ENCODE data around the gene PDX1.

Gene PDX1

DNA sequence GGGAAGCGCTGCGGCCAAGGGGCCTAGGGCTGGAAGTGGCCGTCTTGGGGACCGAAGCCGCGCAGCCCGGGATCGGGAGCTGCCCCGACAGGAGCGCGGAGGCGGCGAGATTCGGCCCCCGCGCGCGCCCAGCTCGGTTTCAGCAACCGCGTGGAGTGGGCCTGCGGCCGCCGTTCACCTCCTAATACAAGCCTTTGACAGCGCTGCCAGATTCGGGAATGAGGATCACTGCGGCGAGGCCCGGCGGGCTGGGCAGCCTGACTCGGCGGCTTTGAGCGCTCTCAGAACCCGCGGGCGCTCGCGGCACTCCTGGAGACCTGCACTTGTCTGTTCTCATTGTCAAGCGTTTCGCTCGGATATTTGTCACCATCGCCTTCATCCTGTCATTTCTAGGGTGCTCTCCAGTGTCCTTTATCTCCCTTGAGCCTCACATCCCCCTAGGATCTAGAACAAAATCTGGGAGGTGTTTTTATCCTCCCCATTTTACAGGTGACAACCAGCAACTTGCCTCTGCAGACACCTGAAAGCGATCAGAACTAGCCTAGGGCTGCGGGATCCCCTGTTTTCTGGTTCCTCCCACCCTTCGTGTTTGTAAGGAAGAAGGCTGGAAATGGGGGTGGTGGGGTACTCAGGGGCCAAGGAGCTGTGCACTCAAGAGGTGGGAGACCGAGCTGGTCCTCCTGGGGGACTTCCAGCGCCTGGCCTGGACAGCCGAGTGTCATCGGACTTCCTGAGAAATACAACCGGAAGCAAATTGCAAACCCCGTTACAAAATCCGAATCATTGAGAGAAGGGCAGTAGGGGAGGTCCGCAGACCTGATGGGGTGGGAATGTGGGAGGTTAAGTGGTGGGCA lies 50.8 kb downstream of the PDX1 start:
- TF ChIP-seq FOXM1 (IDR thresholded peaks at IDR 0.05; ENCODE audit: borderline replicate concordance, low read depth), result no peak
- no peak for TF ChIP-seq TCF12 (IDR thresholded peaks at IDR 0.05; ENCODE audit: low read depth)
- TF ChIP-seq, protein P1, sequence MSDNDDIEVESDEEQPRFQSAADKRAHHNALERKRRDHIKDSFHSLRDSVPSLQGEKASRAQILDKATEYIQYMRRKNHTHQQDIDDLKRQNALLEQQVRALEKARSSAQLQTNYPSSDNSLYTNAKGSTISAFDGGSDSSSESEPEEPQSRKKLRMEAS (IDR thresholded peaks at IDR 0.05), result no peak
- TF ChIP-seq CEBPB (IDR thresholded peaks at IDR 0.05), result no peak
- no peak for TF ChIP-seq TAF1 (IDR thresholded peaks at IDR 0.05; ENCODE audit: low read depth)
- no peak for TF ChIP-seq CREB1 (IDR thresholded peaks at IDR 0.05; ENCODE audit: low read depth)
- no peak for TF ChIP-seq NFIC (IDR thresholded peaks at IDR 0.05)
- no peak for TF ChIP-seq EGR1 (IDR thresholded peaks at IDR 0.05)
- no peak for TF ChIP-seq EP300 (IDR thresholded peaks at IDR 0.05; ENCODE audit: borderline replicate concordance)
- no peak for TF ChIP-seq TEAD4 (IDR thresholded peaks at IDR 0.05)
- TF ChIP-seq, protein P2, sequence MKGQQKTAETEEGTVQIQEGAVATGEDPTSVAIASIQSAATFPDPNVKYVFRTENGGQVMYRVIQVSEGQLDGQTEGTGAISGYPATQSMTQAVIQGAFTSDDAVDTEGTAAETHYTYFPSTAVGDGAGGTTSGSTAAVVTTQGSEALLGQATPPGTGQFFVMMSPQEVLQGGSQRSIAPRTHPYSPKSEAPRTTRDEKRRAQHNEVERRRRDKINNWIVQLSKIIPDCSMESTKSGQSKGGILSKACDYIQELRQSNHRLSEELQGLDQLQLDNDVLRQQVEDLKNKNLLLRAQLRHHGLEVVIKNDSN (IDR thresholded peaks at IDR 0.05), result no peak
- TF ChIP-seq, protein P3, sequence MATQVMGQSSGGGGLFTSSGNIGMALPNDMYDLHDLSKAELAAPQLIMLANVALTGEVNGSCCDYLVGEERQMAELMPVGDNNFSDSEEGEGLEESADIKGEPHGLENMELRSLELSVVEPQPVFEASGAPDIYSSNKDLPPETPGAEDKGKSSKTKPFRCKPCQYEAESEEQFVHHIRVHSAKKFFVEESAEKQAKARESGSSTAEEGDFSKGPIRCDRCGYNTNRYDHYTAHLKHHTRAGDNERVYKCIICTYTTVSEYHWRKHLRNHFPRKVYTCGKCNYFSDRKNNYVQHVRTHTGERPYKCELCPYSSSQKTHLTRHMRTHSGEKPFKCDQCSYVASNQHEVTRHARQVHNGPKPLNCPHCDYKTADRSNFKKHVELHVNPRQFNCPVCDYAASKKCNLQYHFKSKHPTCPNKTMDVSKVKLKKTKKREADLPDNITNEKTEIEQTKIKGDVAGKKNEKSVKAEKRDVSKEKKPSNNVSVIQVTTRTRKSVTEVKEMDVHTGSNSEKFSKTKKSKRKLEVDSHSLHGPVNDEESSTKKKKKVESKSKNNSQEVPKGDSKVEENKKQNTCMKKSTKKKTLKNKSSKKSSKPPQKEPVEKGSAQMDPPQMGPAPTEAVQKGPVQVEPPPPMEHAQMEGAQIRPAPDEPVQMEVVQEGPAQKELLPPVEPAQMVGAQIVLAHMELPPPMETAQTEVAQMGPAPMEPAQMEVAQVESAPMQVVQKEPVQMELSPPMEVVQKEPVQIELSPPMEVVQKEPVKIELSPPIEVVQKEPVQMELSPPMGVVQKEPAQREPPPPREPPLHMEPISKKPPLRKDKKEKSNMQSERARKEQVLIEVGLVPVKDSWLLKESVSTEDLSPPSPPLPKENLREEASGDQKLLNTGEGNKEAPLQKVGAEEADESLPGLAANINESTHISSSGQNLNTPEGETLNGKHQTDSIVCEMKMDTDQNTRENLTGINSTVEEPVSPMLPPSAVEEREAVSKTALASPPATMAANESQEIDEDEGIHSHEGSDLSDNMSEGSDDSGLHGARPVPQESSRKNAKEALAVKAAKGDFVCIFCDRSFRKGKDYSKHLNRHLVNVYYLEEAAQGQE (IDR thresholded peaks at IDR 0.05; ENCODE audit: low read depth), result no peak
- no peak for TF ChIP-seq YY1 (IDR thresholded peaks at IDR 0.05; ENCODE audit: low read depth)
- TF ChIP-seq RAD21 (IDR thresholded peaks at IDR 0.05; ENCODE audit: low read depth), result no peak
- no peak for TF ChIP-seq ZBTB7A (IDR thresholded peaks at IDR 0.05; ENCODE audit: low read depth)

DNA sequence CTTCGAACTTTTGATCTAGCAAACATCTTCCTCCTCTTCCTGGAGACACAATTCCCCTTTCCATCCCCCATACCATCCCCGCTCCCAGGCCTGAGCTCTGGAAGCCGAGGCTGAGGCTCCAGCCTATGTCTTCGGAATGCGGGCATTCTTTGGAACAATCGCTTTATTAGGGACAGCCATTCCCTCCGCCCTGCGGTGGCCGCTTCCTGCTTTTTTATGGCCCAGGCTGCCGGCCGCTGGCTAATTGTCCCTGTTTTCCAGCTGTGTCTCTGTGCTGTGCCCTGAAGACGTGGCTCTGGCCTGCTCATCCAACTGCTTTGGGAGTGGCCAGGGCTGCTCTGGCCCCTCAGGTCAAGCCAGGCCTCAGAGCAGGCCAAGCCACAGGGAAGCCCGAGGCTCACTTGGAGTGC lies 51.4 kb downstream of the PDX1 start:
- TF ChIP-seq FOXM1 (IDR thresholded peaks at IDR 0.05; ENCODE audit: borderline replicate concordance, low read depth), result no peak
- no peak for TF ChIP-seq ZBTB7A (IDR thresholded peaks at IDR 0.05; ENCODE audit: low read depth)
- TF ChIP-seq CEBPB (IDR thresholded peaks at IDR 0.05), result no peak
- TF ChIP-seq, protein P2 (IDR thresholded peaks at IDR 0.05), result no peak
- no peak for TF ChIP-seq TAF1 (IDR thresholded peaks at IDR 0.05; ENCODE audit: low read depth)
- TF ChIP-seq, protein P1 (IDR thresholded peaks at IDR 0.05), result no peak

DNA sequence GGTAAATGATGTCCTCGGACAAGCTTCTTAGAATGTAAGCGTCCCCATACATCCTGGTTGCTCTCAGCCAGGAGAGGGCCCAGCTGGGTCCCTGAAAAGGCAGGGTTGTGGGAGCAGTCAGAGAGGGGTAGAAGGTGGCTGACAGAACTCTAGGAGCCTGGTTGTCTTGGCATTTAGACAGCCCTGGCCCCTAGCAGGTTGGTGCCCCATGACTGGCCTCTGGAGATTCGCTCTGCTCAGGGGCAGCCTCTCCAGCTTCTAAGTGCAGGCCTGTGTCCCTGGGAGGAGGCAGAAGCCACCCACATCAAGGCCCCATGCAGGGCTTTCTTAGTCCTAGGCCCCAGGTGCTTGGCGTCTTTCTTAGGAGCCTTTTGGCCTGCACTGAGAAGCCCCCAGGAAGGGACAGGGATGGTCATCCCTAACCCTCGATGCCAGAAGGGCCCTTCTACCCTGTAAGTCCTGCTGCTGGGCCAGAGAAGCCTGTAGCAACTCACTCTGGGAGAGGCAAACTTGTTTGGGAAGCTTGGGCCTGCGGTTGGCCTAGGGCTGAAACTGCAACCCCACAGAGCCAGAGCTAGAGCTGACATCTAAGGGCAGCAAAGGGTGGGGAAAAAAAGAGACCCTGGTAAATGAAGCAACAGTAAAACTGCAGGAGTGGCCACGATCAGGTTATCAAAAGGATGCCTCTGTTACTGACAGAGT lies 52.1 kb downstream of the PDX1 start:
- TF ChIP-seq CEBPB (IDR thresholded peaks at IDR 0.05) (no peak), EP300 (IDR thresholded peaks at IDR 0.05; ENCODE audit: borderline replicate concordance) (no peak), TAF1 (IDR thresholded peaks at IDR 0.05; ENCODE audit: low read depth) (no peak), NFIC (IDR thresholded peaks at IDR 0.05) (no peak), YY1 (IDR thresholded peaks at IDR 0.05; ENCODE audit: low read depth) (no peak), ZBTB7A (IDR thresholded peaks at IDR 0.05; ENCODE audit: low read depth) (no peak), RAD21 (IDR thresholded peaks at IDR 0.05; ENCODE audit: low read depth) (no peak), TCF12 (IDR thresholded peaks at IDR 0.05; ENCODE audit: low read depth) (no peak)
- TF ChIP-seq, protein P3 (IDR thresholded peaks at IDR 0.05; ENCODE audit: low read depth), result no peak

DNA sequence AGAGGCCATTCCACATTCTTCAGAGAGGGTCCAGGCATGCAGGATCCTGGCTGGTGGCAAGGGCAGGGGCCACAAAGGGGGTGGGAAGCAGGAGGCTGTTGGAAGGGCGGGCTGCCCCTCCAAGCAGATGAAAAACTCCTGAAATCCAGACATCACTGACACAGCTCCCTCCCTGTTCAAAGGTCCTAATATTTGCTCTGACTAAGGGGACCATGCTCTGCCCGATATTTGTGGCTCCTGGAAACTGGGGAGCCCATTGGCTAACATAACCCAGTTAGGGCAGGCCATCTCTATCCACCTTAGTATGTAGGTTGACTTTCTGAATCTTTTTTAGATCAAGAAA lies 52.6 kb downstream of the PDX1 start:
- TF ChIP-seq TAF1 (IDR thresholded peaks at IDR 0.05; ENCODE audit: low read depth), result no peak
- TF ChIP-seq TCF12 (IDR thresholded peaks at IDR 0.05; ENCODE audit: low read depth), result no peak
- TF ChIP-seq, protein P2 (IDR thresholded peaks at IDR 0.05), result no peak
- TF ChIP-seq, protein P3 (IDR thresholded peaks at IDR 0.05; ENCODE audit: low read depth), result no peak
- no peak for TF ChIP-seq TEAD4 (IDR thresholded peaks at IDR 0.05)
- TF ChIP-seq ZBTB7A (IDR thresholded peaks at IDR 0.05; ENCODE audit: low read depth), result no peak
- no peak for TF ChIP-seq CEBPB (IDR thresholded peaks at IDR 0.05)
- no peak for TF ChIP-seq EGR1 (IDR thresholded peaks at IDR 0.05)
- TF ChIP-seq CREB1 (IDR thresholded peaks at IDR 0.05; ENCODE audit: low read depth), result no peak
- TF ChIP-seq EP300 (IDR thresholded peaks at IDR 0.05; ENCODE audit: borderline replicate concordance), result no peak
- TF ChIP-seq NFIC (IDR thresholded peaks at IDR 0.05), result no peak
- TF ChIP-seq, protein P1 (IDR thresholded peaks at IDR 0.05), result no peak
